ENCODE measurements around the gene CPNE2. TPM values are rescaled to one million over a fixed set of nuclear protein-coding genes. Genes with fewer than 3 reads are reported as not detected.
"Not testable (repeated sequence)": the region's sequence is repeated elsewhere in the genome, so short reads cannot be mapped to it uniquely, and the experiment has no call there.

Gene CPNE2
- total RNA-seq, 4 donors from 2014 or later: 18.0 to 38.7 (median 27.8) TPM

- H3K4me1 ChIP-seq: peaks cover 0 to 27% (median 0%) of the 10 kb centered on the region in 3 donors
- H3K36me3 ChIP-seq: no peaks in the 10 kb centered on the region
- H3K27me3 ChIP-seq: no peaks in the 10 kb centered on the region
- H3K27ac ChIP-seq: no peak overlapping the region
- H3K9me3 ChIP-seq: no peaks in the 10 kb centered on the region
- 40 to 51% methylated on average over 2 to 8 of the region's 9 CpGs for WGBS, 2 donors (ENCODE audit: low coverage in 1 of 2)
- TF ChIP-seq CTCF (IDR thresholded peaks at IDR 0.05): no peak
- no peak for TF ChIP-seq POLR2AphosphoS5 (IDR thresholded peaks at IDR 0.05)
- TF ChIP-seq EP300 (IDR thresholded peaks at IDR 0.05): no peak
- TF ChIP-seq POLR2A (IDR thresholded peaks at IDR 0.05): no peak
- no peak for ATAC-seq
- no peak overlapping the region for H3K4me3 ChIP-seq
Measured at GRCh38 chr16:57107321-57107922, 15.0 kb downstream of the CPNE2 start.

- TF ChIP-seq POLR2AphosphoS5 (IDR thresholded peaks at IDR 0.05): no peak
- TF ChIP-seq CTCF (IDR thresholded peaks at IDR 0.05): no peak
- TF ChIP-seq POLR2A (IDR thresholded peaks at IDR 0.05): no peak
- TF ChIP-seq EP300 (IDR thresholded peaks at IDR 0.05): no peak
- no peak for ATAC-seq
- H3K4me1 ChIP-seq: peaks cover 0 to 37% (median 0%) of the 10 kb centered on the region in 3 donors
- H3K27me3 ChIP-seq: no peaks in the 10 kb centered on the region
- no peak overlapping the region for H3K4me3 ChIP-seq
- no peak overlapping the region for H3K27ac ChIP-seq
- 50% methylated on average over 1 of the region's 1 CpG; no CpG with 5 or more reads in 1 of the 2 donors for WGBS, 2 donors (ENCODE audit: low coverage in 1 of 2)
- H3K36me3 ChIP-seq: peaks cover 0 to 3% of the 10 kb centered on the region in 2 donors
- H3K9me3 ChIP-seq: no peaks in the 10 kb centered on the region
Measured at GRCh38 chr16:57108432-57108831, 16.0 kb downstream of the CPNE2 start.

GRCh38 chr16:57109259-57110105 lies 17.1 kb downstream of the CPNE2 start:
- H3K36me3 ChIP-seq: peaks cover 0 to 10% of the 10 kb centered on the region in 2 donors
- H3K27ac ChIP-seq, H3K27me3 ChIP-seq, H3K4me3 ChIP-seq, ATAC-seq, H3K9me3 ChIP-seq: not testable (repeated sequence)
- H3K4me1 ChIP-seq: peaks cover 0 to 39% (median 0%) of the 10 kb centered on the region in 3 donors
- WGBS, 2 donors (ENCODE audit: low coverage in 1 of 2): 74 to 88% methylated on average over 5 to 6 of the region's 10 CpGs

- Histone ChIP-seq H3K27me3 (no peaks in the 10 kb centered on the region), H3K27ac (no peak overlapping the region), H3K9me3 (no peaks in the 10 kb centered on the region), H3K4me3 (no peak overlapping the region), H3K4me1 (peaks cover 0 to 45% (median 9%) of the 10 kb centered on the region in 3 donors), H3K36me3 (peaks cover 0 to 10% of the 10 kb centered on the region in 2 donors)
- 76 to 100% methylated on average over 2 of the region's 4 CpGs for WGBS, 2 donors (ENCODE audit: low coverage in 1 of 2)
- ATAC-seq: no peak
- TF ChIP-seq POLR2A (IDR thresholded peaks at IDR 0.05) (no peak), CTCF (IDR thresholded peaks at IDR 0.05) (no peak), POLR2AphosphoS5 (IDR thresholded peaks at IDR 0.05) (no peak), EP300 (IDR thresholded peaks at IDR 0.05) (no peak)
Measured at GRCh38 chr16:57110937-57111336, 18.6 kb downstream of the CPNE2 start.

GRCh38 chr16:57111420-57111819 lies 19.0 kb downstream of the CPNE2 start:
- no peak overlapping the region for H3K4me3 ChIP-seq
- no peaks in the 10 kb centered on the region for H3K9me3 ChIP-seq
- H3K27me3 ChIP-seq: no peaks in the 10 kb centered on the region
- H3K4me1 ChIP-seq: peaks cover 0 to 45% (median 9%) of the 10 kb centered on the region in 3 donors
- TF ChIP-seq EP300 (IDR thresholded peaks at IDR 0.05): no peak
- TF ChIP-seq POLR2A (IDR thresholded peaks at IDR 0.05): no peak
- no peak for TF ChIP-seq POLR2AphosphoS5 (IDR thresholded peaks at IDR 0.05)
- TF ChIP-seq CTCF (IDR thresholded peaks at IDR 0.05): no peak
- peaks cover 0 to 11% of the 10 kb centered on the region in 2 donors for H3K36me3 ChIP-seq
- 86 to 97% methylated on average over 1 to 2 of the region's 2 CpGs for whole genome bisulfite sequencing, 2 donors (ENCODE audit: low coverage in 1 of 2)
- H3K27ac ChIP-seq: no peak overlapping the region
- no peak for ATAC-seq
